HG02642 (cell line): ENCODE measurements around the gene TMEM170B.

Experiments
- ATAC-seq: cut with Tn5 transposase; IDR thresholded peaks from one replicate; pipeline ENCODE4 v1.9.1; 2021; ENCODE audit warnings: mild to moderate bottlenecking; ENCODE audit not compliant: unreplicated experiment, poor library complexity

The TMEM170B gene

DNA sequence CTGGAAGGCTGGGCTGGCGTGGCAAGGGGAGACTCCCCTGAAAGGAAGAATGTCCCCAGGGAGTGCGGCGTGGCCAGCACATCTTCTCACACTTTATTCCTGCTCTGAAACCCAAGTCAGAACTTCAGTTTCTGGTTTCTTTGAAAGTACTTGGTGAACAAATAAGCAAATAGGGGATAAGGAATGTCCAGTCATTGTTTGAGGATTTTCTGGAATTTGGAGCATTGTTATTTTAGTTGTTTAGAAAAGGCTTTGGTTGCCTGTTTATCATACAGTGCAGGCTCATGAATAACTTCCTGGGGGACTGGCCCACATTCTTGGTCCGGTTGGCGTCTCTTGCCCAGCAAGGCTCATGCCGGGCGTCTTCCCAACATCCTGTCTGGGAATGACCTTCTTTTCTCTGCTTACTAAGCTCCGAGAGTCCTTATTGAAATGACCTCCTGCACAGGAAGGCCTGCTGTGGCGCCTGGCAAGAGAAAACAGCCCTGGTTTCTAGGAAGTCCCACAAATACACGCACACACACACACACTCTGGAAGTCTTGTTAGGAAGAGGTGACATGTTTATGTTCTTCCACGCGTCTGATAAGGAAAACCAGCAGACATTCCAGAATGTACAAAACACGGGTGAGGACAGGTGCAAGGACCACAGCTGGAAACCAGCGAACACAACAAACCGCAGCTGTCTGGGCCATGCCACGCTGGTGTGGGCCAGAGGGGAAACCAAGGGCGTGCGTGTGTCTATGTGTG is 71.9 kb downstream of the TMEM170B start:
- ATAC-seq = no peak

DNA sequence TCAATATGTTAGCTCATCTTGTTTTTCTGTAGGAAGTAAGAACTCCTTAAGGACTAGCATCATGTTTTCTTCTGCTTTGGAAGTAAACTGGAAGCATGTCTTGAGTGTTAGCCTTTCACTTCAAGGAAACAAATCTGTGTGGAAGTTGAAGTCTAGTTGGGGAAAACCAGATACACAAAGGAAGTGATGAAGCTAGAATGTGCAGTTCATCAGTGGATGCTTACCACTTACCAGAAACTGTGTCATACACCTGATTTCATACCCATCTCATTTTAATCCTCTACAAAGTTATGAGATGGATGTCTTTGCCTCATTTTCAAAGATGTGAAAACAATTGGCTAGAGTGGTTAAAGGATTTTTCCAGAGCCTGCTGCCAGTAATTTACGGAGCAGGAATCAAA is 75.8 kb downstream of the TMEM170B start:
- ATAC-seq = no peak

DNA sequence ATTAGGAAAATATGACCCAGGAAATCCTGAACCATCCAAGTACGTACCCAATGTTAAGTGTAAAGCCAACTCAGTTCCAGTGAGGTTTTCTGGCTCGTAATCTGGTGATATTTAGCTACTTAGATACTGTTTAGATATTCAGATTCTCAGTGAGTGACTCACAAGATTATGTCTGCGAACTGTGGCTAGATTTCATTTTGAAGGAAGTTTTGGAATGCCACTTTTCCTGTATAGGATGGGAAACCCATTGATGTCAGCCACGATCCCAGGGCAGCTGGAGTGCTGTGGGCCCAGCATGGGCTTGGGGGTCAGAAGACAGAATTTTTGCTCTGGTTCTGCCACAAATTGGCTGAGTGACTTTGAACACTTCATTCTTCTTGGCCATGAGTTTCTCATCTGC is 76.3 kb downstream of the TMEM170B start:
- no peak for ATAC-seq

DNA sequence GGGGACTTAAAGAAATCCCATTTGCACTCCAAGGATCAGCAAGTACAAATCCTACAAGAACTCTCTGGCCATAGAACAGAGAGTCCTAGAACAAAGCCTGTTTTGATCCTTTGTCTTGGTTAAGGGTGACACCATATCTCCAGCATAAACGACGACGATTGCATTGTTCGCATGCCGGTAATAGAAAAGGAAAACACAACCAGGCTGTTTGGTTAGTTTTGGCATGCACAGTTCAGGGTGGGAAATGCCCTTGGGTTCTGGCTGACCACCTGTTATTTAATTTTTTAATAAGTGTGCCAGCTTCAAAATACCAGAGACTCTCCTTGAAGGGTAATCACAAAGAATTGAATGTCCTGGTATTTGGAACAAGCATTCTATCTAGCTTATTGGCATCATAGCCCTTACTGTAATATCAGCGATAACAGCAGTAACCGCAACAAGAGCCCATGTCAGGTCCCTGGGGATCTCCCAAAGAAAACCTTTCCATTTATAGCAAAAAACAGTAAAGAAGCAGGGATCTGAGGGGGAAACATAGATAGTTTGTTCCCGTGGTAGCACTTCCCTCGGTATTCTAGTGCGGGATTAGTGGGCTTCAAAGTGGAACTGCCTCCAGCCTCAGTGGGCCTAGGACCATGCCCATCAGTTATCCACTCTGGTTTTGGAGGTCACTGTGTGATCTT is 77.1 kb downstream of the TMEM170B start:
- no peak for ATAC-seq

DNA sequence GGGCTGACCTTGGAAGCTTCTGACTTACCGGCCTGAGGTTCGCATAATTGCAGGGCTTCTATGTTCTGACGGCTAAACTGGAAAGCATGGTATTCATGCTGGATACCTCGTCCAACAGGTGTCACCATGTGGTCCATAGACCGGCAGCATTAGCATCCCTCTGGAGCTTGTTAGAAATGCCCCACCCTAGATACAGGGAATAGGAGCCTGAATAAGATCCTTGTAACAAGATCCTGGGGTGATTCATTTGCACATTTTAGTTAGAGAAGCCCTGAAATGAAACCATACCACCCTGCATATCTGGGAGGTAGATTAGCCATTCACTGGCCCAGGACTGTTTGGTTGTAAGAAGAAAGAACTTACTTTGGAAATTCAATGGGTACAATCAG is 77.7 kb downstream of the TMEM170B start:
- no peak for ATAC-seq

DNA sequence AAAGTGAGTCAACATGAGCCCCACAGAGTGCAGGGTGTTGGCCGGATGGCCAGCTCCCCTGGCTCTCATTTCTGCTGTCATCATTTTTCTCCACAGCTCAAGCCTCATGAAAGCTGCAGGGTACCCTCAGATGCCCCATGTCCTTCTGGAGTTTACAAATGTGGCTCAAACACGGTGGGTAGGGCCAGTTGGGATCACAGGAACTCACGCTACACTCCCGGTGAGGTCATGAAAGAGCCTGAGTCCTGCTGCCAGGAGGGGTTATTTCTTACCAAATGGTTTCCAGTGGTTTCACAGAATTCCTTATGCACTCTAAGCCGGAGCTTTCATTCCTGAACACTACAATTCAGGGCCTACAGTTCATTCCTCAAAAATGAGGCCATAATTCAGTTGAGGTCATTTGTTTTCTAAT is 78.7 kb downstream of the TMEM170B start:
- ATAC-seq = no peak

DNA sequence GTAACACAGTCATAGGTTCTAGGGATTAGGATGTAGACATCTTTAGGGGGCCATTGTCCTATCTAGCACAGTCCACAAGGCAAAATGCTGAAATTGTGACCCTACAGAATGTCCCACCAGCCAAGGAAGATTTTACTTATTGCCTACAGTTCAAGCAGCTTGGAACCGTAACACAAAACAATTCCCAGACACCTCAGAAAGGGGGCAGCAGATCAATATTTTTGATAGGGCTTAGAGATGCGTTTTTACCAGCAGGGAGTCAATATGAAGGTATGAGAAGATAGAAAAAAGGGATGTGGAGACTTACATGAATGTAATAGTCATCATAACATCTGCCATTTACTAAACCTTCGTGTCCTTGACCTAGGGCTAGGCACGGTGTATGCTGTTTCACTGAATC is 81.0 kb downstream of the TMEM170B start:
- no peak for ATAC-seq

DNA sequence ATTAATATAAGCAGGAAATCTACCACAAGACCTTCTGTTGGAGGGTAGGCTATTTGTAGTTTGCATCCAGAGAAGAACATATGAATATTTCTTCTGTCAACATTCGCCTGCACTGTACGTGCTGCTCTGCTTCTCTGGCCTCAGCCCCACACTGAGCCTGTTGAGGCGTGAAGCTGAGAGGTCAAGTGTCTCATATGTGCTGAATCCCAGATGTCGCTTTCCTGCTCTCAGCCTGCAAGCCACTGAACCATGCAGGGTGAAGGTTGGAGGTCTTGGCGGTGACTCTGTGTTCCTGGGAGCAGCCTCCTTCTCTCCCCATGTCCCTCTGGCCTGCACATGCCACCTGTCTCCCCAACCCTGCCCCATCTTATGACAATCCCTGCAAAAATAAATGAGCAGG is 83.6 kb downstream of the TMEM170B start:
- ATAC-seq = no peak

DNA sequence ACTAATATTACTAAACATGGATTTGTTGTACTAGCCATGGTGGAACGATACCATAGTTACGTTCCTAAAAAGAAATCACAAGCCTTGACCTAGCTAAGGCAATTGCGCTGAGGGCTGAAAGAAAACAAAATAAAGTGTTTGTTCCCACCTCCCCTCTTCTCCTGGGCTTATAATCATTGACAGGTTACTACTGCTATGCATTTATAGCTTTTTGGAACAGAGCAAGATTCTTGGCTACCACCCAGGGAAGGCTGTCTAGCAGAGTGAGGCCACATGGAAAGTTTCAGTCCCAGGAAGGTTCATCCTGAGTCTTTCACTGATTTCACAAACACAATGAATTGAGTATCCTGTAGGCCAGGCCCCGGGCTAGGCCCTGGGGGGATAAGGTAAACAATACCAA is 84.6 kb downstream of the TMEM170B start:
- no peak for ATAC-seq

DNA sequence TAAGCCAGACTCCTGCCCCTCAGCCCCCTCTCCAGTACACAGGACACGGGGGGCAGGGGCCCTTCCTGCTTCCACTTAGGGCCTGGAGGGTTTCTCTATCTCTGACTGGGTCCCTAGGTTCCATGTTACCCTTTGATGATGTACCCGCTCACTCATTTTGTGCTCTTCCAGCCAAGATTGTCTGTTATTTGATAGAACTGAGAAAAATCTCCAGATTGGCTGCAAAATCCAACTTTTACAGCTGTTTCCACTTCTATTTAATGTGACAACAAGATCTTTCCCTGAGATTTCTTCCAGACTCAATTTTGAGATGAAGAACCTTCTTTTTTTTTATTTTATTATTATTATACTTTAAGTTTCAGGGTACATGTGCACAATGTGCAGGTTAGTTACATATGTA is 85.7 kb downstream of the TMEM170B start:
- no peak for ATAC-seq

DNA sequence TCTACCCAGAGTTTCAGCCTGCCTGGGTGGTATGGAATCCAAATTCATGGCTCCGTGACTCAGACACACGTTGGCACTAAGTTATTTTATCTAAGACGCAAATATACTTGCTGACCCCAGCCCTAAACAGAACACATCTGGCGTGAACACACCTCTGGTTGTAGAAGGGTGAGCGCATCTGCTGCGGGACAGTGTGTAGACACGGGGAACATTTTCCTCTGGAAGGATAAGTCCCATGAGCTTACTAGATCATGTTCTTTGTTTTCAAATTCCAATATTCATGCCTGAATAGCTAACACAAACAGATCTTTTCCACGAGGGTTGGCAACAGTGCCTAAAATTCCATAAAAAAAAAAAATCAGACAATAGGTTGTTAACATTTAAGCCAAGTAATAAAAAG is 87.8 kb downstream of the TMEM170B start:
- ATAC-seq = no peak

DNA sequence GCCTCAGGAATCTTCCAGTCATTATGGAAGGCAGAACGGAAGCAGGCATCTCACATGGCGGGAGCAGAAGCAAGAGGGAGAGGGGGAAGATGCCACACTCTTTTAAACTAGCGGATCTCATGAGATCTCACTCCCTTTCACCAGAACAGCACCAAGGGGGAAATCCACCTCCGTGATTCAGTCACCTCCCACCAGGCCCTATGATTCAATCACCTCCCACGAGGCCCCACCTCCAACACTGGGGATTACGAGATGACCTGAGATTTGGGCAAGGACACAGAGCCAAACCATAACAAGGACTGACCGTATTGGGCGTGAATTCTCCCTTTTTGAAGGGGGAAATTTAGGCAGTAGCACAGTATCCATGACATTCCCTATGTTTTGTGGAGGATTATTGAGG is 88.8 kb downstream of the TMEM170B start:
- no peak for ATAC-seq

DNA sequence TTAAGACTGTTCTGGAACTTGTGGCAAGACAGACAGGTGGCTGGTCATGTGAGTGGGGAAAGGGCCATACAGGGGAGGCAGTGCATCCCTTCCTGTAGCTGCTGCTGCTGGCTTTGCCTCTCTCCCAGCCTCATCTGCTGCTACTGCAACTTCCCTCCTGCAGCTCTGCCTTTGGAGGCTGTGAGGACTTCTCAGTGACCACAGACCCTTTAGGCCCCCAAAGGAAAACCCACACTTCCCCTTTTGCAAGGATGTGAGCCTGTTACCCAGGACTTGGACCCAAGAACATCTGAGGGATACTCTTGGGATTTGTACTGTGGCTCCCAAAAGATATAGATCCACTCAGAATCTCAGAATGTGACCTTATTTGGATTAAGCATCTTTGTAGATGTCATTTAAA is 91.0 kb downstream of the TMEM170B start:
- ATAC-seq = no peak

DNA sequence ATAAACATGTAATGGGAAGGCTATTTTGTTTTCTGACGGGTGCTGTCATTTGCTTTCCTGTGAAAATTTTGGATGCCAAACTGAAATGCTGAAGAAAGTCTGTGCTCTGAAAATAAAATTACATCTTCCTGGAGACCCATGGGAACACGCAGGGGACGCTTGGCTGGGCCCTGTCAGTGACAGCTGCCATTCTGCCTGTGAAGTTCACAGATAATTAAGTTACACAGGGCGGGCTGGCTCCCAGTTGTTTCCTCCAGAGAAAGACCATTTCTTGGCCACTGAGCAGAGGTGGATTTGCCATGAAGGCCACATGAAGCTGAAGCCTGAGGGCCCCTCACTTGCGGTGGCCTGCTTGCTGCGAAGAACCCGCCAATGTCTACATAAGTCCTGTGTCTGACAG is 93.5 kb downstream of the TMEM170B start:
- no peak for ATAC-seq

DNA sequence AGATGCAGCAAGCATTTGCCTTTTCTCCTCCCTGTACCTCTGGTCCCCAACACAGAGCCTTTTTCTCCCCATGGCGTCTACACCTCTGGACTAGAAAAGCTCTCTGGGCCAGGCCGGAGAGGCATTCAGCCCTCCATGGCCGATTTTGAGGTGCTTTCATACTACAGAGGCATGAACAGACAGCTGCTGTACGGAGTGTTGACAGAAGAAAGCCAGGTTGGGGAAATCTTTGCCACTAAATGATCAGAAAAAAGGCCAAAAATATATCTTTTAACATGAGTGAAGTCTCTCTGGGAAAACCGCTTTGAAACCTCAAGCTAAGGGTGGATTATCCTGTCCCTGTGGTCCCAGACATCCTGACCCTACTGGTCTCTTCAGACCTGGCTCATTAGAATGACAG is 94.0 kb downstream of the TMEM170B start:
- ATAC-seq = no peak

DNA sequence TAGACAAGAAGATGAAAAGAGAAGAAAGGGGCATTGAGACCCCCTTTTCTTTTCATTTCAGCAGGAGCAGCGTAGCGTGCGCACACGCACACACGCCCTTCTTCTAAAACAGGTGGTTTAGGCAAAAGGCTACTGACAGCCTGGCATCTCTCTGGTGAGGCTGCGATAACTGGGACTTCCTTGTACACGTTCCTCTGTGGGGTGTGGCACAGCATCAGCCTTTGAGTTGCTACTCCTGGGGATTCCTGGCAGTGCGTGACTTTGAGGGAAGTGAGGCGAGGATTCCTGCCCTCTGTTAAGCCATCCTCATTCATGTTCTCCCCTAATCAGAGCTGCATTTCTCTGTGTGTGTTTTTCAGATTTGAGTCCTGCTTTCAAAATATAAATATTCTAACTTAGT is 94.7 kb downstream of the TMEM170B start:
- ATAC-seq = no peak

DNA sequence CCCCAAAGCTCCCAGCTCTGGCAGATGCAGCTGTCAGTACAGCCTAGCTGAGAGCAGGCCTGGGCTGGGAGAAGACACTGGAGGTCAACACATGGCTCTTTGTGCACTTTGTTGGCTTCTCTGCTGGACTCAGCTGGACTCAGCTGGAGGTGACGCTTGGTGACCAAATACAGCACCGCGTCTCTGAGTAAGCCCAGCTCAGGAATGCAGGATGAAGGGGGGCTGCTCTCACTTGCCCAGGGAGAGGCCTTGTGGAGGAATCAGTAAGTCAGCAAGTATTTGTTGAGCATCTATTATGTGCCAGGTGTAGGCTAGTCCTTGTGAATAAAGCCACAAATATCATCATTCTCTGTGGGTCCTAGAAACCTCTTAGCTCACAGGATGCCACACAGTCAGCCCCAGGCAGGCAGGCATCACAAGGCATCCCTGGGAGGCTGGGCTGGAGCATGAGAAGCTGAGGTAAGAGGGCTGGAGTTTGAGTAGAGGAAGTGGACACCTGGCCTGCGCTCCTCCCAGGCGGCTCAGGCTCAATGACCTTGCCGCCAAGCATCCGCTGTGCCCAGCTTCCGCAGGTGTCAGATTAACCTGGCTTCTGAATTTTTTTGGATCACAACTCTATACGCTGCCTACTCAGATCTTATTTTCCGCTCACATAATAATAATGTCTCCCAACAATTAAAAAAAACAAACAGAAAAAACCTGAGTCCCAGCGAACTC is 95.4 kb downstream of the TMEM170B start:
- ATAC-seq = no peak
